ENCODE measurements around the gene CHD6.

The CHD6 gene

DNA sequence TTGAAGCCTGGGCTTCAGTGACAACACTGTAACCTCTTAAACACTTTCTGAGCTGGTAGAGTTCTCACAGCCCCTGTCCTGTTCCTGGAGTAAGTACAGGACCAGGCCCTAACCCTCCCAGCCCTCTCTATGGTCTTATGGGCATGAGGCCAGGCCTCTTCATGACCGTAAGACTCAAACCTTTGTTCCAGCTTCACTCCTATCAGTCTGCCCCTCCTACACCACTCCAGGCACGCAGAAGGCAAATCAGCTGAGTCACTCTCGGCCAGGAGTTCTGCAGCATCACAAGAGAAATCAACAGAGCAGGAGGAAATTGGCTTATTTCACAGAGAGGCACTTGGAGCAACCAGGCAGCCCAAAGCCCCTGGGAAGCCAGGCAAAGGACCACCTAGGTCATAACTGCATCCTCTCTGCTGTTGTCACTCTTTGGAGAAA, 25.3 kb upstream of the CHD6 start:
- H3K4me3 ChIP-seq (ENCODE audit: low read length) = no peak overlapping the region
- no peaks in the 10 kb centered on the region for H3K9me3 ChIP-seq (ENCODE audit: insufficient read depth, low read depth, low read length)
- H3K36me3 ChIP-seq (ENCODE audit: insufficient read depth, low read length) = no peaks in the 10 kb centered on the region
- H3K27me3 ChIP-seq (ENCODE audit: insufficient read depth, low read length) = no peaks in the 10 kb centered on the region
- peaks cover 12% of the 10 kb centered on the region for H3K4me1 ChIP-seq (ENCODE audit: insufficient read depth, low read length)
- WGBS = 46% methylated on average over 3 of the region's 3 CpGs
- H3K9ac ChIP-seq (ENCODE audit: low read depth, low read length) = no peak overlapping the region
- H3K27ac ChIP-seq (ENCODE audit: low read depth, low read length) = no peak overlapping the region

DNA sequence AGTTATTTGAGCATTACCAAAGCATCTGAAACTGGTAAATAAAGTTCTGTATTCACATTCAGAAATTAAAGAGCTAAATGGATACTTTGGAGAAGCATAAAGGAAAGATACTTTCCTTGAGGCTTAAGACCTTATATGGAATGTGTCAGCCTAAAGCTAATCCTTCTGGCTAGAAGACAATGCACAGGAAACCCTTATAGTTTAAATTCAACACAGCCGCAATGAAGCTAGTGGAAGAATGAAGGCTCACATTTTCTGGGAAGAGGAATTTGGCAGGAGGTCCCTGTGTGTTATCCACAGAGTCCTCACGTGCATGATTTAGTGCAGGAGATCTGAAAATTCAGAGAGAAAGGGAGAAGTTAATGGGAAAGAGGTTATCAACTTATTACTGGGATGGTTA, 21.5 kb upstream of the CHD6 start:
- peaks cover 12% of the 10 kb centered on the region for H3K4me1 ChIP-seq (ENCODE audit: insufficient read depth, low read length)
- H3K36me3 ChIP-seq (ENCODE audit: insufficient read depth, low read length) = no peaks in the 10 kb centered on the region
- no peak overlapping the region for H3K9ac ChIP-seq (ENCODE audit: low read depth, low read length)
- peak overlapping the region; percentile 34; the same call in 1 of the 2 replicates for H3K27ac ChIP-seq (ENCODE audit: low read depth, low read length)
- 39% methylated on average over 2 of the region's 2 CpGs for WGBS
- H3K9me3 ChIP-seq (ENCODE audit: insufficient read depth, low read depth, low read length) = no peaks in the 10 kb centered on the region
- no peak overlapping the region for H3K4me3 ChIP-seq (ENCODE audit: low read length)
- H3K27me3 ChIP-seq (ENCODE audit: insufficient read depth, low read length) = no peaks in the 10 kb centered on the region

DNA sequence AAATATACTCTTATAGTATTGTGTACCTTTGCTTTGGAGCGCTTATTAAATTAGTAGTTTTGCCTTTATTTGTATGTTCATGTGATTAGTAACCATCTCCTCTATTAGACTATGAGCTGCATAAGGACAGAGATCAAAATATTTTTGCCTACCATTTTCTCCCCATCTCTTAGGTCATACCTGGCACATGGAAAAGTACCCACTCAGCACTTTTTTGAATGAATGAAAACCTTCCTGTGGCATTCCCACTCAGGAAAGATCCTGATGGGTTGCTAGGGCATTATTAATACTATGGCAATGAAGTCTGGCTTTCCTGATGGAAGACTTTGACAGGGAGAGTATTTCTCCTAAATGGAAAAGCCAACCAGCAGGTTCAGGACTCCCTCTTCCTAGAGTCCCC, 20.3 kb upstream of the CHD6 start:
- WGBS = no CpG with 5 or more reads among the region's 1 CpG
- H3K9ac ChIP-seq (ENCODE audit: low read depth, low read length) = no peak overlapping the region
- H3K4me1 ChIP-seq (ENCODE audit: insufficient read depth, low read length) = peaks cover 11% of the 10 kb centered on the region
- no peak overlapping the region for H3K27ac ChIP-seq (ENCODE audit: low read depth, low read length)
- no peaks in the 10 kb centered on the region for H3K27me3 ChIP-seq (ENCODE audit: insufficient read depth, low read length)
- no peaks in the 10 kb centered on the region for H3K9me3 ChIP-seq (ENCODE audit: insufficient read depth, low read depth, low read length)
- no peaks in the 10 kb centered on the region for H3K36me3 ChIP-seq (ENCODE audit: insufficient read depth, low read length)
- H3K4me3 ChIP-seq (ENCODE audit: low read length) = no peak overlapping the region

DNA sequence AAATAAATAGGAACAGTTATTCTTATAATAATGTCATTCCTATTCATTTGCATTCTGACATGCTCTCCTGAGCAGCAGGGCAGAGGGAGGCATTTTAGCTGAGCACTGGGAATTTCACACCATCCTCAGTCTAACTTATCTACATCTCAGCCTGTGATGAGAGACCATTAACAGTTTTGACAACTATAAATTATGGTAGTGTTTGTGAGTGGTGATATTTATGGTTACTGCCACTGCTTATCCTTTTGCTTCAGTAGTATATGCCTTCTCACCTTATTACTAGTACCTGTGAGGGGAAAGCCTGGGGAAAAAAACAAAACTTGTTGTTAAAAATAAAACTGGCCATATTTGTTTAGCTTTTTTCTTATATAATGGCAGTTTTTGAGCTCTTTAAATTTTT, 17.0 kb upstream of the CHD6 start:
- Histone ChIP-seq H3K36me3 (ENCODE audit: insufficient read depth, low read length) (no peaks in the 10 kb centered on the region), H3K4me3 (ENCODE audit: low read length) (no peak overlapping the region), H3K4me1 (ENCODE audit: insufficient read depth, low read length) (peaks cover 7% of the 10 kb centered on the region), H3K9me3 (ENCODE audit: insufficient read depth, low read depth, low read length) (no peaks in the 10 kb centered on the region), H3K9ac (ENCODE audit: low read depth, low read length) (no peak overlapping the region), H3K27me3 (ENCODE audit: insufficient read depth, low read length) (no peaks in the 10 kb centered on the region), H3K27ac (ENCODE audit: low read depth, low read length) (no peak overlapping the region)

DNA sequence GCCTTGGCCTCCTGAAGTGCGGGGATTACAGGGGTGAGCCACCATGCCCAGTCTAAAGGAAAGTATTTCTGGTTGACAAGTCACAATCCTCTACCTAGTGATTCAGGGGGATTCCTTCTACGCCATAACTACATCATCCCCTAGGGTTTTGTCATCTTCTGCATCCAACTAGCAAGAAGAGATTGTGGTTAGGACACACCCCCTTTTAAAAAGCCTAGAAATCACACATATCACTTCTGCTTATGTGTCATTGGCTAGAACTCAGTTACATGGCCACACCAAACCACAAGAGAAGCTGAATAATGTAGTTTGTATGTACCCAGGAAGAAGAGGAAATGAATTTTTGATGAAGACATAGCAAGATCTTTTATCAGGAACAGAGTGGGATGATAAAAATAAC, 14.7 kb upstream of the CHD6 start:
- Histone ChIP-seq H3K4me1 (ENCODE audit: insufficient read depth, low read length) (no peaks in the 10 kb centered on the region), H3K36me3 (ENCODE audit: insufficient read depth, low read length) (no peaks in the 10 kb centered on the region), H3K9ac (ENCODE audit: low read depth, low read length) (no peak overlapping the region), H3K27me3 (ENCODE audit: insufficient read depth, low read length) (no peaks in the 10 kb centered on the region), H3K4me3 (ENCODE audit: low read length) (no peak overlapping the region), H3K9me3 (ENCODE audit: insufficient read depth, low read depth, low read length) (no peaks in the 10 kb centered on the region), H3K27ac (ENCODE audit: low read depth, low read length) (no peak overlapping the region)
- 93% methylated on average over 2 of the region's 2 CpGs for WGBS

DNA sequence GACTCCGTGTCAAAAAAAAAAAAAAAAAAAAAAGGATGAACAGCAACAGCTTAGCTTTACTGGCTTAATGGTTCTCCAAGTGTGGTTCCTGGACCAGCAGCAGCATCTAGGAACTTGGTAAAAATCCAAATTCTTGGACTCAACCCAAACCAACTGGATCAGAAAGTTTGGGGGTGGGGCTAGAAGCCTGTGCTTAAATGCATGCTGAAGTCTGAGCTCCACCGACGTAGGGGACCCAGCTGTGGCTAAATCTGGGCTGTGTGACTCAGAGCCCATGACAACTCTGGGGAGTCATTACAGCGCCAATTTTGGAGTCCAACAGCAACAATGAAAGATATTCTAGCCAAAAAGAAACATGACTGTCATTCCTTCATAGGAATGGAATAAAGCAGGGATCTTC, 13.6 kb upstream of the CHD6 start:
- no peak overlapping the region for H3K4me3 ChIP-seq (ENCODE audit: low read length)
- H3K27me3 ChIP-seq (ENCODE audit: insufficient read depth, low read length) = no peaks in the 10 kb centered on the region
- H3K36me3 ChIP-seq (ENCODE audit: insufficient read depth, low read length) = no peaks in the 10 kb centered on the region
- H3K4me1 ChIP-seq (ENCODE audit: insufficient read depth, low read length) = no peaks in the 10 kb centered on the region
- no peaks in the 10 kb centered on the region for H3K9me3 ChIP-seq (ENCODE audit: insufficient read depth, low read depth, low read length)
- no peak overlapping the region for H3K27ac ChIP-seq (ENCODE audit: low read depth, low read length)
- WGBS = 90% methylated on average over 4 of the region's 4 CpGs
- no peak overlapping the region for H3K9ac ChIP-seq (ENCODE audit: low read depth, low read length)

DNA sequence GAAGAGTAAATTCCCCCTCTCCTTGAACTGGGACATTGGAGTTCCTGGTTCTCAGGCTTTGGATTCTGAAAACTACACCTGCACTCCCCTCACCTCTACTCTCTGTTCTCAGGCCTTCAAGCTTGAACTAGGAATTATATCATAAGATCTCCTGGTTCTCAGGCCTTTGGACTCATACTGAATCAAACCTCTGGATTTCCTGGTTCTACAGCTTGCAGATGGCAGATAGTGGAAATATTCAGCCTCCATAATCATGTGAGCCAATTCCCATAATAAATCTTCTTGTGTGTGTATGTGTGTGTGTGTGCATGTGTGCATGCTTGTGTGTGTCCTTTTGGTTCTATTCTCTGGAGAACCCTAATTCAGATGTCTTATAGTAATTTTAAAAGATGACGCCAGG, 12.7 kb upstream of the CHD6 start:
- Histone ChIP-seq H3K27ac (ENCODE audit: low read depth, low read length) (no peak overlapping the region), H3K4me1 (ENCODE audit: insufficient read depth, low read length) (no peaks in the 10 kb centered on the region), H3K9me3 (ENCODE audit: insufficient read depth, low read depth, low read length) (no peaks in the 10 kb centered on the region), H3K27me3 (ENCODE audit: insufficient read depth, low read length) (no peaks in the 10 kb centered on the region), H3K36me3 (ENCODE audit: insufficient read depth, low read length) (no peaks in the 10 kb centered on the region), H3K9ac (ENCODE audit: low read depth, low read length) (no peak overlapping the region), H3K4me3 (ENCODE audit: low read length) (no peak overlapping the region)
- 100% methylated on average over 1 of the region's 1 CpG for WGBS

DNA sequence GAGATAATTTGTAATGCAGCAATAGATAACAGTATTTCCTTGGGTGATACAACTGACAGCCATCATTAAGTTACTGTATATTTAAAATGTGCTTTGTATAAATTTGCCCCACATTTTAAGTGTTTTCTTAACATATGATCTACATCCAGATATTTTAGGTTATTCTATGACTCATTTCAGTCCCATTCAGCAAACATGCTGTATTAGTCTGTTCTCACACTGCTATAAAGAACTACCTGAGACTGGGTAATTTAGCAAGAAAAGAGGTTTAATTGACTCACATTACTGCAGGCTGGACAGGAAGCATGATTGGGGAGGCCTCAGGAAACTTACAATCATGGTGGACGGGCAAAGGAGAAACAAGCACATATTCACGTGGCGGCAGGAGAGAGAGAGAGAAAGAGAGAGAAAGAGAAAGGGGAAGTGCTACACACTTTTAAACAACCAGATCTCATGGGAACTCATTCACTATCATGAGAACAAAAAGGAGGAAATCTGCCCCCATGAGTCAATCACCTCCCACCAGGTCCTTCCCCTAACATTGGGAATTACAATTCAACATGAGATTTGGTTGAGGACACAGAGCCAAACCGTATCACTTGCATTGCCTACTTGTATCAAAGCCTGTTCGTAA, 9.6 kb upstream of the CHD6 start:
- no peak overlapping the region for H3K9ac ChIP-seq (ENCODE audit: low read depth, low read length)
- WGBS = 80% methylated on average over 4 of the region's 5 CpGs
- H3K4me1 ChIP-seq (ENCODE audit: insufficient read depth, low read length) = no peaks in the 10 kb centered on the region
- no peaks in the 10 kb centered on the region for H3K9me3 ChIP-seq (ENCODE audit: insufficient read depth, low read depth, low read length)
- no peak overlapping the region for H3K27ac ChIP-seq (ENCODE audit: low read depth, low read length)
- no peaks in the 10 kb centered on the region for H3K36me3 ChIP-seq (ENCODE audit: insufficient read depth, low read length)
- no peak overlapping the region for H3K4me3 ChIP-seq (ENCODE audit: low read length)
- H3K27me3 ChIP-seq (ENCODE audit: insufficient read depth, low read length) = no peaks in the 10 kb centered on the region

DNA sequence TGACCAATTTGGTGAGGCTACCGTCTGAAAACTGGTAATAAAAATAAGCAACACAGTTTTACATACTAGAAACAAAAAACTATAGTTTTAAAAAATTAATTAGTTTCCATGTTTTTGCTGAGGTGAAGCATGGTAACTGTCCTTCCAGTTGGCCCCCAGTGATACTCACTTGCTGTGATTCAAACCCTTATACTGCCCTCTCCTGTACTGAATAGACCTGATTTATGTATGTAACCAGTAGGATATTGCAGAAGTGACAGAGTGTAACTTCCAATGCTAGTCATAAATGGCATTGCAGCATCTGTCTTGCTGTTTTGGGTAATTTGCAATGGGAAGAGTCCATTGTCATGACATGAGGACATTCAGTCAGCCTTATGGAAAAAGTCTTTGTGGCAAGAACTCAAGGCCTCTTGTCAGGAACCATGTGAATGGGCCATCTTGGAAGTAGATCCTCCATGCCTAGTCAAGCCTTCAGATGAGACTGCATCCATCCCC, 8.9 kb upstream of the CHD6 start:
- no peaks in the 10 kb centered on the region for H3K36me3 ChIP-seq (ENCODE audit: insufficient read depth, low read length)
- no peak overlapping the region for H3K4me3 ChIP-seq (ENCODE audit: low read length)
- H3K4me1 ChIP-seq (ENCODE audit: insufficient read depth, low read length) = no peaks in the 10 kb centered on the region
- H3K9me3 ChIP-seq (ENCODE audit: insufficient read depth, low read depth, low read length) = no peaks in the 10 kb centered on the region
- no peak overlapping the region for H3K9ac ChIP-seq (ENCODE audit: low read depth, low read length)
- 83% methylated on average over 1 of the region's 1 CpG for WGBS
- no peaks in the 10 kb centered on the region for H3K27me3 ChIP-seq (ENCODE audit: insufficient read depth, low read length)
- no peak overlapping the region for H3K27ac ChIP-seq (ENCODE audit: low read depth, low read length)

DNA sequence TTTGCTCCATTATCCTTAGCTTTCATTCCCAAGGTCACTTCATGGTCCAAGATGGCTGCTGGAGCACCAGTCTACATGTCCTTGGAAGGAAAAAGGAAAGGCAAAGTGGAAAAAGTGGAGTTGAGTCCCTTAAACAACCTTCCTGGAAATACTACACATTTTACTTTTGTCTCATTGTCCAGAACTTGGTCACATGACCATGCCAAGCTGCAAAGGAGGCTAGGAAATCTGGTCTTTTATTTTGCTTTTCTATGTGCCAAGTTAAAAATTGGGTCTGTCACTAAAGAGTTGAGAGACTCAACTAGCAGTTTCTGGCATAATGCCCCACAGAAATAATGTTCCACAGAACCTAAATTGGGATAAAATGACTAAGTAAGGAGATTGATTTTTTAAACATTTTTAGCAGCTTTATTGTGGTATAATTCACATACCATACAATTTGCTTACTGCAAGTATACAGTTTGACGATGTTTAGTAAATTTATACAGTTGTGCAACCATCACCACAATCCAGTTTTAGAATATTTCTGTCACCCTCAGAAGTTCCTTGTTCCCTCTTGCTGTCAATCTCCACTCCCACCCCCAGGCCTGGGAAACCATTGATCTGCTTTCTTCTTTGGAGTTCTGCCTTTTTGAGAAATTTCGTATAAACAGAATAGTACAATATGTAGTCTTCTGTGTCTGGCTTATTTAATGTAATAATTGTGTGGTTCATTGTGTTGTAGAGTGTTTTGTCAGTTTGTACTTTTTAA, 5.6 kb upstream of the CHD6 start:
- H3K4me3 ChIP-seq (ENCODE audit: low read length) = no peak overlapping the region
- H3K9ac ChIP-seq (ENCODE audit: low read depth, low read length) = no peak overlapping the region
- no peaks in the 10 kb centered on the region for H3K36me3 ChIP-seq (ENCODE audit: insufficient read depth, low read length)
- 0 out of 2 replicates have a peak, but pooled peaks cover 7% of the 10 kb centered on the region for H3K4me1 ChIP-seq (ENCODE audit: insufficient read depth, low read length)
- no peaks in the 10 kb centered on the region for H3K27me3 ChIP-seq (ENCODE audit: insufficient read depth, low read length)
- H3K9me3 ChIP-seq (ENCODE audit: insufficient read depth, low read depth, low read length) = no peaks in the 10 kb centered on the region
- H3K27ac ChIP-seq (ENCODE audit: low read depth, low read length) = no peak overlapping the region
- WGBS = 94% methylated on average over 2 of the region's 2 CpGs

DNA sequence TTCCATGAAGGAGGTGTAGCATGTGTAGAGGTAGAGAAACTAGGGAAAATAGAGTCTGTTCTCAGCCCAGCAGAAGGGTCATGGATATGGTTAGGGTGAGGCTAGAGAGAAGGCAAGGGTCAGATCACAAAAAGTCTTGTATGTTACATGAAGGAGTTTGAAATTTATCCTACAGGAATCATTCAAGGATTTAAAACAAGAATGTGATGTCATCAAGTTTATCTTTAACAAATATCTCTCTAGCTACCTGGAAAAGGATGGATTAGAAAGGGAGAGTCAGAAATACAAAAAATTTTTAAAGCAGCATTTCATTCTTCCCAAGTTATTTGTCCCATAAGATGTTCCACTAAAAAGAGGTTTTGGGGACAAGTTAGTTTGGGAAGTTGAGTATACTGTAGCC, 4.4 kb upstream of the CHD6 start:
- H3K27me3 ChIP-seq (ENCODE audit: insufficient read depth, low read length) = no peaks in the 10 kb centered on the region
- H3K9me3 ChIP-seq (ENCODE audit: insufficient read depth, low read depth, low read length) = no peaks in the 10 kb centered on the region
- H3K9ac ChIP-seq (ENCODE audit: low read depth, low read length) = no peak overlapping the region
- no peaks in the 10 kb centered on the region for H3K36me3 ChIP-seq (ENCODE audit: insufficient read depth, low read length)
- 0 out of 2 replicates have a peak, but pooled peaks cover 7% of the 10 kb centered on the region for H3K4me1 ChIP-seq (ENCODE audit: insufficient read depth, low read length)
- H3K27ac ChIP-seq (ENCODE audit: low read depth, low read length) = no peak overlapping the region
- no peak overlapping the region for H3K4me3 ChIP-seq (ENCODE audit: low read length)
